Suprapubic skin (tissue), 4 donors: ENCODE data around the gene ASIC2.

Experiments
- POLR2A ChIP-seq, 2 donors: fragments of 450-650 bp; IDR thresholded peaks; one replicate each; pipeline ENCODE4 v1.6.1; 2017; ENCODE audit warnings: antibody characterized with exemption in 2 of 2, mild to moderate bottlenecking in 2 of 2, moderate library complexity in 2 of 2
- POLR2AphosphoS5 ChIP-seq, 3 donors: sonication (generic); formaldehyde crosslinking; IDR thresholded peaks; one replicate each; pipeline ENCODE4 v1.6.1; 2017; ENCODE audit warnings: antibody characterized with exemption in 3 of 3
- TF ChIP-seq, protein P1 (sequence below), 2 donors: fragments of 200-600 bp in 1 of 2; fragments of 450-650 bp in 1 of 2; sonication (generic) in 1 of 2; IDR thresholded peaks; one replicate each; pipeline ENCODE4 v1.5.1; 2016 to 2019; ENCODE audit warnings: antibody characterized with exemption in 2 of 2, mild to moderate bottlenecking in 1 of 2, moderate library complexity in 1 of 2

DNA sequence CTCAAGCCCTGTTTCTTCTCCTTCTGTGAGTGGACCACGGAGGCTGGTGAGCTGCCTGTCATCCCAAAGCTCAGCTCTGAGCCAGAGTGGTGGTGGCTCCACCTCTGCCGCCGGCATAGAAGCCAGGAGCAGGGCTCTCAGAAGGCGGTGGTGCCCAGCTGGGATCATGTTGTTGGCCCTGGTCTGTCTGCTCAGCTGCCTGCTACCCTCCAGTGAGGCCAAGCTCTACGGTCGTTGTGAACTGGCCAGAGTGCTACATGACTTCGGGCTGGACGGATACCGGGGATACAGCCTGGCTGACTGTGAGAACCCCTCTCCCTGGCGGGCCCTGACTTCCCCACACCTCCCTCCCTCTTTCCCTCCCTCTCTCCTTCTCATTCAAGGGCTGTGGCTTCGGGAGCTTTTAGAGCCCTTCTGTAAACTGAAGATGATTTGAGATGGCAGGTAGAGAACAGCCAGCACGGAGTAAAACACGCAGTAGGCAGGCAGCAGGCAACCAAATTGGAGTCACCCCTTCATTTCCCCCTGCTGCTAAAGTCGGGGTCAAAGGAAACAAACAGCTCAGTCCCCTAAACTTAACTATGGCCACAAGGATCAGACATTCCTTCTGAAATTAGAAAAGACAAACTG lies 297.6 kb downstream of the ASIC2 start:
- TF ChIP-seq, protein P1, sequence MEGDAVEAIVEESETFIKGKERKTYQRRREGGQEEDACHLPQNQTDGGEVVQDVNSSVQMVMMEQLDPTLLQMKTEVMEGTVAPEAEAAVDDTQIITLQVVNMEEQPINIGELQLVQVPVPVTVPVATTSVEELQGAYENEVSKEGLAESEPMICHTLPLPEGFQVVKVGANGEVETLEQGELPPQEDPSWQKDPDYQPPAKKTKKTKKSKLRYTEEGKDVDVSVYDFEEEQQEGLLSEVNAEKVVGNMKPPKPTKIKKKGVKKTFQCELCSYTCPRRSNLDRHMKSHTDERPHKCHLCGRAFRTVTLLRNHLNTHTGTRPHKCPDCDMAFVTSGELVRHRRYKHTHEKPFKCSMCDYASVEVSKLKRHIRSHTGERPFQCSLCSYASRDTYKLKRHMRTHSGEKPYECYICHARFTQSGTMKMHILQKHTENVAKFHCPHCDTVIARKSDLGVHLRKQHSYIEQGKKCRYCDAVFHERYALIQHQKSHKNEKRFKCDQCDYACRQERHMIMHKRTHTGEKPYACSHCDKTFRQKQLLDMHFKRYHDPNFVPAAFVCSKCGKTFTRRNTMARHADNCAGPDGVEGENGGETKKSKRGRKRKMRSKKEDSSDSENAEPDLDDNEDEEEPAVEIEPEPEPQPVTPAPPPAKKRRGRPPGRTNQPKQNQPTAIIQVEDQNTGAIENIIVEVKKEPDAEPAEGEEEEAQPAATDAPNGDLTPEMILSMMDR (IDR thresholded peaks at IDR 0.05) = no peak
- no peak for TF ChIP-seq POLR2AphosphoS5 (IDR thresholded peaks at IDR 0.05)
- TF ChIP-seq POLR2A (IDR thresholded peaks at IDR 0.05) = no peak
